Measurements from ENCODE around the gene DENND2A.
"Not testable (repeated sequence)": the region's sequence is repeated elsewhere in the genome, so short reads cannot be mapped to it uniquely, and the experiment has no call there.

The DENND2A gene

GRCh38 chr7:140591180-140591902, 49.3 kb downstream of the DENND2A start:
- DNase-seq (ENCODE audit: low read depth, low spot score): no peak

- DNase-seq (ENCODE audit: low read depth, low spot score): no peak
Observed at GRCh38 chr7:140587243-140587642, 53.4 kb downstream of the DENND2A start.

- DNase-seq (ENCODE audit: low read depth, low spot score): no peak
Observed at GRCh38 chr7:140586516-140586915, 54.1 kb downstream of the DENND2A start.

GRCh38 chr7:140585333-140585732, 55.3 kb downstream of the DENND2A start:
- no peak for DNase-seq (ENCODE audit: low read depth, low spot score)

- DNase-seq (ENCODE audit: low read depth, low spot score): no peak
Observed at GRCh38 chr7:140584195-140584851, 56.3 kb downstream of the DENND2A start.

GRCh38 chr7:140581411-140581810, 59.2 kb downstream of the DENND2A start:
- DNase-seq (ENCODE audit: low read depth, low spot score): no peak

GRCh38 chr7:140577651-140578050, 63.0 kb downstream of the DENND2A start:
- no peak for DNase-seq (ENCODE audit: low read depth, low spot score)

- DNase-seq (ENCODE audit: low read depth, low spot score): no peak
Observed at GRCh38 chr7:140576589-140576988, 64.0 kb downstream of the DENND2A start.

GRCh38 chr7:140571538-140572122, 69.0 kb downstream of the DENND2A start:
- no peak for DNase-seq (ENCODE audit: low read depth, low spot score)

GRCh38 chr7:140570120-140570519, 70.5 kb downstream of the DENND2A start:
- no peak for DNase-seq (ENCODE audit: low read depth, low spot score)

- DNase-seq (ENCODE audit: low read depth, low spot score): no peak
Observed at GRCh38 chr7:140568021-140568813, 72.4 kb downstream of the DENND2A start.

- not testable (repeated sequence) for DNase-seq (ENCODE audit: low read depth, low spot score)
Observed at GRCh38 chr7:140566186-140566585, 74.4 kb downstream of the DENND2A start.

- not testable (repeated sequence) for DNase-seq (ENCODE audit: low read depth, low spot score)
Observed at GRCh38 chr7:140565761-140566160, 74.9 kb downstream of the DENND2A start.

- DNase-seq (ENCODE audit: low read depth, low spot score): no peak
Observed at GRCh38 chr7:140564643-140565042, 76.0 kb downstream of the DENND2A start.

- DNase-seq (ENCODE audit: low read depth, low spot score): no peak
Observed at GRCh38 chr7:140562926-140563481, 77.6 kb downstream of the DENND2A start.

GRCh38 chr7:140559410-140559809, 81.2 kb downstream of the DENND2A start:
- DNase-seq (ENCODE audit: low read depth, low spot score): no peak

- no peak for DNase-seq (ENCODE audit: low read depth, low spot score)
Observed at GRCh38 chr7:140557809-140558518, 82.6 kb downstream of the DENND2A start.

- no peak for DNase-seq (ENCODE audit: low read depth, low spot score)
Observed at GRCh38 chr7:140557069-140557468, 83.5 kb downstream of the DENND2A start.

GRCh38 chr7:140553236-140553635, 87.4 kb downstream of the DENND2A start:
- not testable (repeated sequence) for DNase-seq (ENCODE audit: low read depth, low spot score)

- DNase-seq (ENCODE audit: low read depth, low spot score): no peak
Observed at GRCh38 chr7:140552240-140552679, 88.4 kb downstream of the DENND2A start.

All from brain pericyte (primary cell).